ENCODE results near the gene CDK2AP2. TPM values are rescaled to one million over a fixed set of nuclear protein-coding genes. Genes with fewer than 3 reads are reported as not detected.

Gene CDK2AP2
- polyA plus RNA-seq, 3 donors = 47.8 to 80.2 (median 78.5) TPM

DNA sequence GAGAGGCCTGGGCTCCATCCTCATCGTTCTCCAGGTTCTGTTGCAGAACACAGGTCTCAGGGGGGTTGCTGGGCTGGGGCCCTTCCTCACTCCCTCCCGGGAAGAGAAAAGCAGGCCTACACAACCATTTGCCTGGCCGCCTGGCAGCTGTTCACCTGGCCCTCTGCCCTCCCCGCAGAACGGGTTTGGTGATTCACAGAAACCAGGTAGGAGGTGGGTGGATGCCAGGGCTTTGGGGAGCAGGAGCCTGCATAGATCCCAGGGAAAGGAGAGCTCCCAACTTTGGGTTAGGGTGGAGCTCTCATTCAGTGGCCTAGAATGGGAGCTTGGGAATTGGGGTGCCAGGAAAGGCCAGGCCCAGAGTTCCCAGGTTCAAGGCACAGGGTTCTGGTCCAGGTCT, 39.9 kb downstream of the CDK2AP2 start:
- DNase-seq = no peak
- Histone ChIP-seq H3K4me3 (replicated peaks in 1 of 3; ENCODE audit: low read depth in 2 of 3, low read length in 3 of 3) (peak overlapping the region in 2 of 3 experiments; percentile 63 to 88), H3K9me3 (replicated peaks in 1 of 2; ENCODE audit: control insufficient read depth in 1 of 2, insufficient read depth in 1 of 2, low read length in 2 of 2) (no peaks in the 10 kb centered on the region), H3K36me3 (replicated peaks in 1 of 2; ENCODE audit: control insufficient read depth in 1 of 2, insufficient read depth in 2 of 2, low read length in 2 of 2) (no peaks in the 10 kb centered on the region), H2AFZ (ENCODE audit: insufficient read depth, low read depth, low read length, poor library complexity, severe bottlenecking) (no peak overlapping the region), H3K4me2 (replicated peaks; ENCODE audit: extremely low read depth, low read length, poor library complexity, severe bottlenecking) (peak overlapping the region; percentile 92), H3K27me3 (ENCODE audit: control insufficient read depth in 2 of 2, insufficient read depth in 2 of 2, low read length in 2 of 2) (no peaks in the 10 kb centered on the region), H3K4me1 (ENCODE audit: control insufficient read depth in 1 of 2, insufficient read depth in 2 of 2, low read length in 2 of 2) (peaks cover 32 to 52% of the 10 kb centered on the region in 2 donors), H3K79me2 (ENCODE audit: insufficient read depth, low read length) (peaks cover 7% of the 10 kb centered on the region), H3K27ac (ENCODE audit: low read depth in 1 of 2, low read length in 2 of 2) (no peak overlapping the region), H3K9ac (ENCODE audit: insufficient read depth, low read length, poor library complexity, severe bottlenecking) (peak overlapping the region; percentile 70), H4K20me1 (ENCODE audit: insufficient read depth, low read length) (no peaks in the 10 kb centered on the region)
- 70% methylated on average over 5 of the region's 5 CpGs for WGBS (ENCODE audit: insufficient coverage)
- Mint-ChIP-seq H3K27ac (peak overlapping the region in 3 of 7 donors; percentile 26 to 66 (median 47)), H3K27me3 (ENCODE audit: low read depth in 3 of 3) (peaks cover 0 to 10% (median 4%) of the 10 kb centered on the region in 3 donors), H3K4me1 (peaks cover 33% of the 10 kb centered on the region), H3K4me3 (peak overlapping the region; percentile 79 to 92), H3K9me3 (peaks cover 0 to 2% (median 0%) of the 10 kb centered on the region in 7 donors), H3K36me3 (peaks cover 0 to 2% of the 10 kb centered on the region in 2 donors)
- intact Hi-C loops (cut with micrococcal nuclease) = loop anchor here (2.0 to 5.0 kb wide), 4 partner anchors 34 to 66 kb away; partner anchors contain the start of genes PPP1CA (in 1 of the 2), RPS6KB2 (in 1 of the 2) and TBC1D10C (in 1 of the 2)
- TF ChIP-seq, protein P1, sequence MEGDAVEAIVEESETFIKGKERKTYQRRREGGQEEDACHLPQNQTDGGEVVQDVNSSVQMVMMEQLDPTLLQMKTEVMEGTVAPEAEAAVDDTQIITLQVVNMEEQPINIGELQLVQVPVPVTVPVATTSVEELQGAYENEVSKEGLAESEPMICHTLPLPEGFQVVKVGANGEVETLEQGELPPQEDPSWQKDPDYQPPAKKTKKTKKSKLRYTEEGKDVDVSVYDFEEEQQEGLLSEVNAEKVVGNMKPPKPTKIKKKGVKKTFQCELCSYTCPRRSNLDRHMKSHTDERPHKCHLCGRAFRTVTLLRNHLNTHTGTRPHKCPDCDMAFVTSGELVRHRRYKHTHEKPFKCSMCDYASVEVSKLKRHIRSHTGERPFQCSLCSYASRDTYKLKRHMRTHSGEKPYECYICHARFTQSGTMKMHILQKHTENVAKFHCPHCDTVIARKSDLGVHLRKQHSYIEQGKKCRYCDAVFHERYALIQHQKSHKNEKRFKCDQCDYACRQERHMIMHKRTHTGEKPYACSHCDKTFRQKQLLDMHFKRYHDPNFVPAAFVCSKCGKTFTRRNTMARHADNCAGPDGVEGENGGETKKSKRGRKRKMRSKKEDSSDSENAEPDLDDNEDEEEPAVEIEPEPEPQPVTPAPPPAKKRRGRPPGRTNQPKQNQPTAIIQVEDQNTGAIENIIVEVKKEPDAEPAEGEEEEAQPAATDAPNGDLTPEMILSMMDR (IDR thresholded peaks at IDR 0.05) = no peak

DNA sequence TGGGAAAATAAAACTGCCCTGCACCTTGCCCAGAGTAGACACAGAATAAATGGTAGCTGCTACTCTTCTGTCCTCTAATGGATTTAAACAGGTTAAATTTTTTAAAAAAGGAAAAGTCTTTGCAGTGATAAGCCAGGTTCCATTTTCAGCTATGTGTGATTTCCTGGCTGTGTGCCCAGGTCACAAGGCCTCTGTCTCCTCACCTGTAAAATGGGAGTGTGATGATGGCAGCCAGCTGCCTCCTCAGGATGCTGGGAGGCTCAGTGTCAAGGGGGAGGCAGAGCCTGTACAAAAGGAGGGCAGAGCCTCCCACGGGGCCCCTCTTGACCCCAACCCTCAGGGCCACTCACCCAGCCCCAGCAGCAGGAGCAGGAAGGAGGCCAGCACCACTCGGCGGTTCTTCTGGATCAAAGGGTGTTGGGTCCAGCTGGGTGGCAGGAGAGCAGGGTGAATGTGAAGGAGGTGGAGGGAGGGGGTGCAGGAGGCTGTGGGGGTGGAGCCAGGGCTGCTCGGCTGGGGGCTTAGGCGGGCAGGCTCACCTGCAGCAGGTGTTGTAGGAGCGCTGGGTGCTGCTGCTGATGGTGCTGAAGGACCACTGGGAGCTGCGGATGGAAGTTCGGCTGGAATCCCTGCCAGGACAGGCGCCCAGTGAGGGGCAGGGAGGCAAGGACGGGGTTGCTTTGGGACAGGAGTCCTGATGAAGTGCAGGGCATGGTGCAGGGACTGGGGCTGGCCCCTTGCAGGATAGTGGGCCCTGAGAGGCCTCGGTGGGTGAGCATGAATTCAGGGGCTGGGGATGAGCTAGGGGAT, 40.8 kb downstream of the CDK2AP2 start:
- no peak overlapping the region for H3K27ac ChIP-seq (ENCODE audit: low read depth in 1 of 2, low read length in 2 of 2)
- no peak for DNase-seq
- H3K36me3 ChIP-seq (replicated peaks in 1 of 2; ENCODE audit: control insufficient read depth in 1 of 2, insufficient read depth in 2 of 2, low read length in 2 of 2) = no peaks in the 10 kb centered on the region
- peak overlapping the region in 2 of 7 donors; percentile 36 to 41 for H3K27ac Mint-ChIP-seq
- peaks cover 0 to 2% (median 0%) of the 10 kb centered on the region in 7 donors for H3K9me3 Mint-ChIP-seq
- peaks cover 0 to 10% (median 3%) of the 10 kb centered on the region in 3 donors for H3K27me3 Mint-ChIP-seq (ENCODE audit: low read depth in 3 of 3)
- H3K4me1 ChIP-seq (ENCODE audit: control insufficient read depth in 1 of 2, insufficient read depth in 2 of 2, low read length in 2 of 2) = peaks cover 32 to 52% of the 10 kb centered on the region in 2 donors
- H3K4me3 Mint-ChIP-seq = no peak overlapping the region
- H3K4me2 ChIP-seq (replicated peaks; ENCODE audit: extremely low read depth, low read length, poor library complexity, severe bottlenecking) = no peak overlapping the region
- H3K27me3 ChIP-seq (ENCODE audit: control insufficient read depth in 2 of 2, insufficient read depth in 2 of 2, low read length in 2 of 2) = no peaks in the 10 kb centered on the region
- H3K79me2 ChIP-seq (ENCODE audit: insufficient read depth, low read length) = peaks cover 7% of the 10 kb centered on the region
- TF ChIP-seq, protein P1 (IDR thresholded peaks at IDR 0.05) = no peak
- H3K9me3 ChIP-seq (replicated peaks in 1 of 2; ENCODE audit: control insufficient read depth in 1 of 2, insufficient read depth in 1 of 2, low read length in 2 of 2) = no peaks in the 10 kb centered on the region
- no peak overlapping the region for H3K9ac ChIP-seq (ENCODE audit: insufficient read depth, low read length, poor library complexity, severe bottlenecking)
- no peaks in the 10 kb centered on the region for H4K20me1 ChIP-seq (ENCODE audit: insufficient read depth, low read length)
- H3K36me3 Mint-ChIP-seq = peaks cover 0 to 2% of the 10 kb centered on the region in 2 donors
- H2AFZ ChIP-seq (ENCODE audit: insufficient read depth, low read depth, low read length, poor library complexity, severe bottlenecking) = no peak overlapping the region
- peaks cover 33% of the 10 kb centered on the region for H3K4me1 Mint-ChIP-seq
- H3K4me3 ChIP-seq (replicated peaks in 1 of 3; ENCODE audit: low read depth in 2 of 3, low read length in 3 of 3) = no peak overlapping the region
- 91% methylated on average over 10 of the region's 11 CpGs for WGBS (ENCODE audit: insufficient coverage)
- intact Hi-C loops (cut with micrococcal nuclease) = loop anchor here in 1 of 2 donors (5.0 kb wide), 3 partner anchors 35 to 65 kb away; partner anchors contain the start of genes PPP1CA, RPS6KB2 and TBC1D10C

Data from CD14-positive monocyte (primary cell).